Endodermal cell (in vitro differentiated cells): ENCODE results near the gene PRPF40B. TPM values are rescaled to one million over a fixed set of nuclear protein-coding genes. Genes with fewer than 3 reads are reported as not detected.

ENCODE experiments used
- DNase-seq: peaks from one replicate; pipeline ENCODE4 v3.0.0-alpha.2; 2017
- H3K27ac ChIP-seq: 2 replicates; pipeline ENCODE4 v1.5.1; 2013; ENCODE audit warnings: mild to moderate bottlenecking, low read depth, low read length, moderate library complexity
- H3K27me3 ChIP-seq: 2 replicates; pipeline ENCODE4 v1.6.1; 2013; ENCODE audit warnings: mild to moderate bottlenecking, low read length, moderate library complexity; ENCODE audit not compliant: insufficient read depth, control insufficient read depth, poor library complexity, severe bottlenecking
- H3K36me3 ChIP-seq: 2 replicates; pipeline ENCODE4 v1.7.0; 2013; ENCODE audit warnings: mild to moderate bottlenecking, low read length, moderate library complexity; ENCODE audit not compliant: control insufficient read depth, insufficient read depth
- H3K4me1 ChIP-seq: one replicate; pipeline ENCODE4 v1.7.0; 2013; ENCODE audit warnings: low read length; ENCODE audit not compliant: control insufficient read depth, insufficient read depth
- H3K4me3 ChIP-seq: 2 replicates; pipeline ENCODE4 v1.5.1; 2013; ENCODE audit warnings: mild to moderate bottlenecking, low read length, moderate library complexity
- H3K9ac ChIP-seq: 2 replicates; pipeline ENCODE4 v1.6.1; 2013; ENCODE audit warnings: mild to moderate bottlenecking, low read length, moderate library complexity; ENCODE audit not compliant: poor library complexity, severe bottlenecking; ENCODE audit errors: extremely low read depth
- H3K9me3 ChIP-seq: 2 replicates; pipeline ENCODE4 v1.6.1; 2013; ENCODE audit warnings: mild to moderate bottlenecking, low read length, moderate library complexity; ENCODE audit not compliant: control insufficient read depth
- H3K27ac Mint-ChIP-seq: 2 replicates; pipeline ENCODE4 v1.8.0; 2020; ENCODE audit warnings: mixed read lengths
- H3K27me3 Mint-ChIP-seq: 2 replicates; pipeline ENCODE4 v1.8.0; 2021; ENCODE audit warnings: mild to moderate bottlenecking, mixed read lengths; ENCODE audit not compliant: insufficient read depth
- H3K36me3 Mint-ChIP-seq: 2 replicates; pipeline ENCODE4 v1.8.0; 2020; ENCODE audit warnings: low read depth, mixed read lengths
- H3K4me1 Mint-ChIP-seq: 2 replicates; pipeline ENCODE4 v1.8.0; 2020; ENCODE audit warnings: mixed read lengths
- H3K4me3 Mint-ChIP-seq: 2 replicates; pipeline ENCODE4 v1.8.0; 2020; ENCODE audit warnings: mild to moderate bottlenecking, moderate library complexity, mixed read lengths
- H3K9me3 Mint-ChIP-seq: 2 replicates; pipeline ENCODE4 v1.8.0; 2020; ENCODE audit warnings: mild to moderate bottlenecking, mixed read lengths
- CTCF ChIP-seq: fragments of 200-600 bp; sonication (generic); conservative IDR thresholded peaks from 2 replicates; pipeline ENCODE4 v1.5.0; 2021; ENCODE audit warnings: antibody characterized with exemption, mild to moderate bottlenecking
- WGBS, 2 experiments: methylation state at CpG; one replicate each; pipeline versions ENCODE4 v1.1.5 to v1.1.7; 2013; ENCODE audit warnings: missing lambda C conversion rate in 2 of 2, mixed read lengths in 1 of 2; ENCODE audit not compliant: insufficient coverage in 1 of 2, insufficient read length in 1 of 2; 5-methylcytosine and 5-hydroxymethylcytosine counted together
- total RNA-seq, 2 donors: library from RNA; stranded (reverse); fragmentation: NEBNext Ultra II Directional in 1 of 2; extraction: Animal tissue kit (Norgen Biotek cat#: 25700) in 1 of 2; gene quantifications; 2 replicates in 1 of 2; 3 replicates in 1 of 2; pipeline ENCODE4 v1.2.1, GENCODE V29; 2021

Gene PRPF40B
- total RNA-seq, 2 donors from 2014 or later = 33.8 to 45.6 TPM

DNA sequence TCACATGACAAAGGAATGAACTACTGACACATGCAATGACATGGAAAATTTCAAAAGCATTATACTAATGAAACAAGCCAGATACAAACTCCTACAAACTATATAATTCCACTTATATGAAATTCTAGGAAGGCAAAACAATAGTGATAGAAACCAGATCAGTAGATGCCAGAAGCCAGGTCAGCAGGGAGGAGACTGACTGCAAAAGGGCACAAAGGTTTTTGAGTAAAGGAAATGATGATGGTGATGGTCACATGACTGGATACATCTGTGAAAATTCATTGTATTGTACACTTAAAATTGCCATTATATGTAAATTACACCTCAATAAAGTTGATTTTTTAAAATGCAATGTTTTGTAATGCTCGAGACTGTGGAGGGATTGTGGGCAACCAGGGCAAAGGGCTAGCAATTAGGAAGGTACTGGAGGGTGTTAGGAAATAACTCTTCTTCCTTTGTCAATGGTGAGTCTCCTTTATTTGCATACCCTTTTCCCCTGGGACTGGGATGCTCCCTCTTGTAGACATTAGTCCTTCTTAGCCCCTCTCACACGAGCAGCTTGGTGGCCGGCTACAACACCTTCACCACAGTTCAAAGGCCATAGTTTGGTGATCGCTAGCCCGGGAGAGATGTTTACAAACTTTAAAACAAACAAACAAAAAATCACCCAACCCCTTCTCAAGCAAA lies 6.7 kb upstream of the PRPF40B start:
- peaks cover 1% of the 10 kb centered on the region for H3K9me3 Mint-ChIP-seq
- no peaks in the 10 kb centered on the region for H3K36me3 Mint-ChIP-seq
- H3K4me1 Mint-ChIP-seq = peaks cover 17% of the 10 kb centered on the region
- no peak for TF ChIP-seq CTCF
- no peak overlapping the region for H3K27ac ChIP-seq
- H3K4me3 ChIP-seq = no peak overlapping the region
- WGBS, 2 experiments = 86% methylated on average over 5 of the region's 5 CpGs; no CpG with 5 or more reads in 1 of the 2 experiments
- no peaks in the 10 kb centered on the region for H3K36me3 ChIP-seq
- peaks cover 6% of the 10 kb centered on the region for H3K9me3 ChIP-seq
- H3K27ac Mint-ChIP-seq = peak overlapping the region; percentile 9
- H3K27me3 Mint-ChIP-seq = peaks cover 10% of the 10 kb centered on the region
- H3K9ac ChIP-seq = no peak overlapping the region
- H3K4me1 ChIP-seq = no peaks in the 10 kb centered on the region
- no peaks in the 10 kb centered on the region for H3K27me3 ChIP-seq
- peak; percentile 50 for DNase-seq
- no peak overlapping the region for H3K4me3 Mint-ChIP-seq

DNA sequence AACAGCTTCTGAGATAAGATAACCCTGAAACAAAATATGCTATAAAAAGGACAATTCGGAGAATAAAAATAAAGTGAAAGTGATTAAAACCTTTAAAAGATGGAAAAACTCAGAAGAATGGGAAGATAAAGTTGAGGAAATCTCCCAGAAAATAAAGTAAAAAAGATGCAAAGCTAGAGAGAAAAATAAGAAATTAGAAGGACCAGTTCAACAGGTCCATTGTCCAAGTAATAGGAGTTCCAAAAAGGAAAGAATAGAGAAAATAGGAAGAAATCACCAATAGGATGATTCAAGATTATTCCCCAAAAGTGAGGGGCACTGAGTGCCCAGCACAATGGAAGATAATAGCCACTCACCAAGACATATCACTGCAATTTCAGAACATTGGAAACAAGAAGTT lies 4.8 kb upstream of the PRPF40B start:
- Histone ChIP-seq H3K4me3 (no peak overlapping the region), H3K4me1 (no peaks in the 10 kb centered on the region), H3K27ac (no peak overlapping the region), H3K9ac (no peak overlapping the region), H3K36me3 (no peaks in the 10 kb centered on the region), H3K27me3 (no peaks in the 10 kb centered on the region), H3K9me3 (peaks cover 6% of the 10 kb centered on the region)
- no peak overlapping the region for H3K4me3 Mint-ChIP-seq
- peaks cover 22% of the 10 kb centered on the region for H3K4me1 Mint-ChIP-seq
- H3K9me3 Mint-ChIP-seq = no peaks in the 10 kb centered on the region
- no peak for DNase-seq
- H3K27ac Mint-ChIP-seq = no peak overlapping the region
- no peaks in the 10 kb centered on the region for H3K36me3 Mint-ChIP-seq
- peaks cover 11% of the 10 kb centered on the region for H3K27me3 Mint-ChIP-seq
- no peak for TF ChIP-seq CTCF
- WGBS, 2 experiments = 92 to 100% methylated on average over 1 of the region's 1 CpG

GRCh38 chr12:49619286-49619685 lies 4.1 kb upstream of the PRPF40B start:
- Mint-ChIP-seq H3K4me1 (peaks cover 26% of the 10 kb centered on the region), H3K27me3 (peaks cover 13% of the 10 kb centered on the region), H3K9me3 (no peaks in the 10 kb centered on the region), H3K36me3 (no peaks in the 10 kb centered on the region), H3K27ac (peak overlapping the region; percentile 25), H3K4me3 (no peak overlapping the region)
- Histone ChIP-seq H3K4me3 (no peak overlapping the region), H3K27me3 (no peaks in the 10 kb centered on the region), H3K4me1 (no peaks in the 10 kb centered on the region), H3K36me3 (no peaks in the 10 kb centered on the region), H3K9ac (no peak overlapping the region), H3K27ac (no peak overlapping the region), H3K9me3 (peaks cover 6% of the 10 kb centered on the region)
- DNase-seq = no peak
- no peak for TF ChIP-seq CTCF
- 80 to 100% methylated on average over 1 to 2 of the region's 3 CpGs for WGBS, 2 experiments
